Measurements from ENCODE around the gene SGMS1. TPM values are rescaled to one million over a fixed set of nuclear protein-coding genes. Genes with fewer than 3 reads are reported as not detected.

Gene SGMS1
- total RNA-seq, 1 donor from 2014 or later: 9.2 TPM

- Histone ChIP-seq H3K36me3 (no peaks in the 10 kb centered on the region), H3K4me2 (no peak overlapping the region), H3F3A (ENCODE audit: low read depth) (no peaks in the 10 kb centered on the region), H3K27ac (no peak overlapping the region), H3K79me2 (ENCODE audit: low read depth) (no peaks in the 10 kb centered on the region), H3K9me3 (ENCODE audit: low read depth) (no peaks in the 10 kb centered on the region), H3K9ac (no peak overlapping the region), H3K4me1 (peaks cover 8% of the 10 kb centered on the region), H2AFZ (replicated peaks) (no peak overlapping the region), H3K27me3 (no peaks in the 10 kb centered on the region), H3K4me3 (no peak overlapping the region), H4K20me1 (ENCODE audit: low read depth) (peaks cover 5% of the 10 kb centered on the region)
- H3K4me3 Mint-ChIP-seq: no peak overlapping the region
- H3K9me3 Mint-ChIP-seq: no peaks in the 10 kb centered on the region
- H3K27me3 Mint-ChIP-seq (ENCODE audit: insufficient read depth, low read depth): peaks cover 6% of the 10 kb centered on the region
- H3K27ac Mint-ChIP-seq: no peak overlapping the region
- TF ChIP-seq EZH2phosphoT487 (IDR thresholded peaks at IDR 0.05): no peak
- no peak for TF ChIP-seq EZH2 (IDR thresholded peaks at IDR 0.05)
- no peak for TF ChIP-seq CTCF (IDR thresholded peaks at IDR 0.05)
- no peak for DNase-seq (ENCODE audit: low spot score)
- peaks cover 13% of the 10 kb centered on the region for H3K4me1 Mint-ChIP-seq
- H3K36me3 Mint-ChIP-seq: no peaks in the 10 kb centered on the region
Observed at GRCh38 chr10:50576245-50576815, 47.4 kb downstream of the SGMS1 start.

GRCh38 chr10:50575477-50576244 is 48.1 kb downstream of the SGMS1 start:
- no peaks in the 10 kb centered on the region for H3K36me3 ChIP-seq
- H3K9ac ChIP-seq: no peak overlapping the region
- H3K4me1 Mint-ChIP-seq: peaks cover 13% of the 10 kb centered on the region
- H3K9me3 Mint-ChIP-seq: no peaks in the 10 kb centered on the region
- no peak for DNase-seq (ENCODE audit: low spot score)
- H4K20me1 ChIP-seq (ENCODE audit: low read depth): no peaks in the 10 kb centered on the region
- no peak overlapping the region for H3K4me3 Mint-ChIP-seq
- peaks cover 6% of the 10 kb centered on the region for H3K27me3 Mint-ChIP-seq (ENCODE audit: insufficient read depth, low read depth)
- no peak for TF ChIP-seq EZH2phosphoT487 (IDR thresholded peaks at IDR 0.05)
- TF ChIP-seq EZH2 (IDR thresholded peaks at IDR 0.05): no peak
- TF ChIP-seq CTCF (IDR thresholded peaks at IDR 0.05): no peak
- no peak overlapping the region for H3K27ac Mint-ChIP-seq
- no peaks in the 10 kb centered on the region for H3K9me3 ChIP-seq (ENCODE audit: low read depth)
- H2AFZ ChIP-seq (replicated peaks): no peak overlapping the region
- no peaks in the 10 kb centered on the region for H3K36me3 Mint-ChIP-seq
- no peaks in the 10 kb centered on the region for H3F3A ChIP-seq (ENCODE audit: low read depth)
- H3K4me3 ChIP-seq: no peak overlapping the region
- H3K27me3 ChIP-seq: no peaks in the 10 kb centered on the region
- H3K4me2 ChIP-seq: no peak overlapping the region
- H3K4me1 ChIP-seq: peaks cover 7% of the 10 kb centered on the region
- no peaks in the 10 kb centered on the region for H3K79me2 ChIP-seq (ENCODE audit: low read depth)
- no peak overlapping the region for H3K27ac ChIP-seq

- H2AFZ ChIP-seq (replicated peaks): no peak overlapping the region
- H3K9ac ChIP-seq: no peak overlapping the region
- Mint-ChIP-seq H3K9me3 (no peaks in the 10 kb centered on the region), H3K4me3 (no peak overlapping the region), H3K27me3 (ENCODE audit: insufficient read depth, low read depth) (peaks cover 6% of the 10 kb centered on the region), H3K36me3 (no peaks in the 10 kb centered on the region), H3K27ac (no peak overlapping the region), H3K4me1 (peaks cover 11% of the 10 kb centered on the region)
- H3K9me3 ChIP-seq (ENCODE audit: low read depth): no peaks in the 10 kb centered on the region
- peaks cover 7% of the 10 kb centered on the region for H3K4me1 ChIP-seq
- H3K27me3 ChIP-seq: no peaks in the 10 kb centered on the region
- H3K27ac ChIP-seq: no peak overlapping the region
- no peaks in the 10 kb centered on the region for H3F3A ChIP-seq (ENCODE audit: low read depth)
- no peaks in the 10 kb centered on the region for H3K36me3 ChIP-seq
- no peak overlapping the region for H3K4me2 ChIP-seq
- TF ChIP-seq EZH2 (IDR thresholded peaks at IDR 0.05) (no peak), EZH2phosphoT487 (IDR thresholded peaks at IDR 0.05) (no peak), CTCF (IDR thresholded peaks at IDR 0.05) (no peak)
- H3K79me2 ChIP-seq (ENCODE audit: low read depth): no peaks in the 10 kb centered on the region
- H4K20me1 ChIP-seq (ENCODE audit: low read depth): no peaks in the 10 kb centered on the region
- H3K4me3 ChIP-seq: no peak overlapping the region
- no peak for DNase-seq (ENCODE audit: low spot score)
Observed at GRCh38 chr10:50574931-50575330, 48.8 kb downstream of the SGMS1 start.

All from neural progenitor cell (in vitro differentiated cells).